Trophoblast cell (in vitro differentiated cells and primary cell): ENCODE measurements around the gene CYSTM1.

Experiments
- DNase-seq, 2 donors: peaks; one replicate each; pipeline ENCODE4 v3.0.0-alpha.2; 2016
- H2AFZ ChIP-seq: 2 replicates; pipeline ENCODE4 v1.6.1; 2013; ENCODE audit warnings: low read length, moderate library complexity, mild to moderate bottlenecking; ENCODE audit not compliant: insufficient read depth, poor library complexity
- H2AK5ac ChIP-seq: 2 replicates; pipeline ENCODE4 v1.6.1; 2013; ENCODE audit warnings: mild to moderate bottlenecking, low read length
- H2BK120ac ChIP-seq: 2 replicates; pipeline ENCODE4 v1.6.1; 2013; ENCODE audit warnings: low read length, mild to moderate bottlenecking, moderate library complexity; ENCODE audit not compliant: insufficient read depth, poor library complexity
- H2BK12ac ChIP-seq: 2 replicates; pipeline ENCODE4 v1.6.1; 2013; ENCODE audit warnings: mild to moderate bottlenecking, low read length, moderate library complexity
- H2BK5ac ChIP-seq: 2 replicates; pipeline ENCODE4 v1.6.1; 2013; ENCODE audit warnings: low read length, low read depth, moderate library complexity, mild to moderate bottlenecking; ENCODE audit not compliant: poor library complexity
- H3K14ac ChIP-seq: 2 replicates; pipeline ENCODE4 v1.6.1; 2013; ENCODE audit warnings: mild to moderate bottlenecking, low read length
- H3K18ac ChIP-seq: 2 replicates; pipeline ENCODE4 v1.6.1; 2013; ENCODE audit warnings: mild to moderate bottlenecking, low read length
- H3K23ac ChIP-seq: 2 replicates; pipeline ENCODE4 v1.6.1; 2013; ENCODE audit warnings: low read length
- H3K27ac ChIP-seq: 2 replicates; pipeline ENCODE4 v1.5.1; 2013; ENCODE audit warnings: low read depth, mild to moderate bottlenecking, inconsistent platforms, low read length, moderate library complexity
- H3K27me3 ChIP-seq: 2 replicates; pipeline ENCODE4 v1.6.1; 2013; ENCODE audit warnings: inconsistent platforms, mild to moderate bottlenecking, low read length, moderate library complexity; ENCODE audit not compliant: insufficient read depth
- H3K36me3 ChIP-seq, 2 experiments: 1 replicate in 1 of 2; 2 replicates in 1 of 2; pipeline ENCODE4 v1.6.1; 2013; ENCODE audit warnings: low read length in 2 of 2, mild to moderate bottlenecking in 2 of 2, moderate library complexity in 1 of 2; ENCODE audit not compliant: insufficient read depth in 2 of 2, control insufficient read depth in 1 of 2
- H3K4ac ChIP-seq: 2 replicates; pipeline ENCODE4 v1.6.1; 2013; ENCODE audit warnings: low read depth, mild to moderate bottlenecking, low read length, moderate library complexity
- H3K4me1 ChIP-seq, 2 experiments: 1 replicate in 1 of 2; 2 replicates in 1 of 2; pipeline ENCODE4 v1.6.1; 2013; ENCODE audit warnings: low read length in 2 of 2, mild to moderate bottlenecking in 2 of 2, moderate library complexity in 1 of 2; ENCODE audit not compliant: insufficient read depth in 2 of 2, control insufficient read depth in 1 of 2
- H3K4me2 ChIP-seq: 2 replicates; pipeline ENCODE4 v1.6.1; 2013; ENCODE audit warnings: inconsistent platforms, mild to moderate bottlenecking, low read length, moderate library complexity
- H3K4me3 ChIP-seq: 2 replicates; pipeline ENCODE4 v1.5.1; 2013; ENCODE audit warnings: mild to moderate bottlenecking, low read depth, low read length, inconsistent platforms
- H3K79me1 ChIP-seq: one replicate; pipeline ENCODE4 v1.6.1; 2013; ENCODE audit warnings: low read length
- H3K79me2 ChIP-seq: 2 replicates; pipeline ENCODE4 v1.6.1; 2013; ENCODE audit warnings: low read length, mild to moderate bottlenecking; ENCODE audit not compliant: control insufficient read depth, insufficient read depth, poor library complexity
- H3K9ac ChIP-seq: 2 replicates; pipeline ENCODE4 v1.6.1; 2013; ENCODE audit warnings: mild to moderate bottlenecking, low read length
- H3K9me3 ChIP-seq: 2 replicates; pipeline ENCODE4 v1.6.1; 2013; ENCODE audit warnings: low read depth, mild to moderate bottlenecking, control low read depth, inconsistent platforms, low read length; ENCODE audit not compliant: insufficient read depth
- H4K12ac ChIP-seq: 2 replicates; pipeline ENCODE4 v1.6.1; 2013; ENCODE audit warnings: low read depth, mild to moderate bottlenecking, low read length, moderate library complexity
- H4K8ac ChIP-seq: 2 replicates; pipeline ENCODE4 v1.6.1; 2013; ENCODE audit warnings: low read depth, mild to moderate bottlenecking, low read length, moderate library complexity
- H4K91ac ChIP-seq: one replicate; pipeline ENCODE4 v1.6.1; 2013; ENCODE audit warnings: low read depth, mild to moderate bottlenecking, low read length, moderate library complexity
- WGBS: extraction: QIAGEN DNeasy Blood & Tissue Kit; methylation state at CpG from one replicate; pipeline ENCODE4 v1.1.7; 2013; ENCODE audit warnings: missing lambda C conversion rate; ENCODE audit not compliant: insufficient read length, insufficient coverage; ENCODE audit errors: extremely low coverage; 5-methylcytosine and 5-hydroxymethylcytosine counted together

CYSTM1 gene

GRCh38 chr5:140213370-140213983 is 38.5 kb downstream of the CYSTM1 start:
- no peaks in the 10 kb centered on the region for H3K79me1 ChIP-seq
- H2AK5ac ChIP-seq, result no peak overlapping the region

GRCh38 chr5:140214831-140215230 is 39.8 kb downstream of the CYSTM1 start:
- H4K91ac ChIP-seq, result no peak overlapping the region
- no peak overlapping the region for H4K8ac ChIP-seq
- no peak overlapping the region for H2BK5ac ChIP-seq
- no peak overlapping the region for H4K12ac ChIP-seq
- H3K9me3 ChIP-seq, result no peaks in the 10 kb centered on the region
- no peak overlapping the region for H3K23ac ChIP-seq
- no peaks in the 10 kb centered on the region for H3K27me3 ChIP-seq
- no peaks in the 10 kb centered on the region for H3K36me3 ChIP-seq
- no peak overlapping the region for H3K27ac ChIP-seq
- no peak overlapping the region for H3K14ac ChIP-seq
- H3K4me1 ChIP-seq, result no peaks in the 10 kb centered on the region
- no peak overlapping the region for H3K4ac ChIP-seq
- no peak overlapping the region for H3K4me3 ChIP-seq
- H2BK12ac ChIP-seq, result no peak overlapping the region
- no CpG with 5 or more reads among the region's 4 CpGs for WGBS
- no peaks in the 10 kb centered on the region for H3K79me1 ChIP-seq
- no peak overlapping the region for H3K18ac ChIP-seq
- no peak for DNase-seq
- H2BK120ac ChIP-seq, result no peak overlapping the region
- H3K79me2 ChIP-seq, result no peaks in the 10 kb centered on the region
- no peak overlapping the region for H3K9ac ChIP-seq
- H3K4me2 ChIP-seq, result no peak overlapping the region
- no peak overlapping the region for H2AFZ ChIP-seq
- H2AK5ac ChIP-seq, result no peak overlapping the region

More at GRCh38 chr5:140213370-140213983, 38.5 kb downstream of the CYSTM1 start:
- WGBS, result no CpG with 5 or more reads among the region's 1 CpG
- no peaks in the 10 kb centered on the region for H3K9me3 ChIP-seq
- H2BK12ac ChIP-seq, result no peak overlapping the region
- no peak overlapping the region for H3K4me3 ChIP-seq
- no peak for DNase-seq
- no peak overlapping the region for H2BK5ac ChIP-seq
- H3K14ac ChIP-seq, result no peak overlapping the region
- H3K4me2 ChIP-seq, result no peak overlapping the region
- no peak overlapping the region for H3K9ac ChIP-seq
- H3K36me3 ChIP-seq, result no peaks in the 10 kb centered on the region
- no peak overlapping the region for H3K4ac ChIP-seq
- no peaks in the 10 kb centered on the region for H3K27me3 ChIP-seq
- H2BK120ac ChIP-seq, result no peak overlapping the region
- no peak overlapping the region for H3K27ac ChIP-seq
- H3K79me2 ChIP-seq, result no peaks in the 10 kb centered on the region
- no peak overlapping the region for H3K23ac ChIP-seq
- no peak overlapping the region for H4K12ac ChIP-seq
- no peak overlapping the region for H3K18ac ChIP-seq
- H3K4me1 ChIP-seq, result no peaks in the 10 kb centered on the region
- no peak overlapping the region for H2AFZ ChIP-seq
- no peak overlapping the region for H4K91ac ChIP-seq
- H4K8ac ChIP-seq, result no peak overlapping the region

GRCh38 chr5:140215276-140215675 is 40.3 kb downstream of the CYSTM1 start:
- no peak overlapping the region for H3K4me3 ChIP-seq
- H3K23ac ChIP-seq, result no peak overlapping the region
- no peak overlapping the region for H3K9ac ChIP-seq
- no peak for DNase-seq
- H2AK5ac ChIP-seq, result no peak overlapping the region
- H3K14ac ChIP-seq, result no peak overlapping the region
- no peak overlapping the region for H3K4me2 ChIP-seq
- no peak overlapping the region for H2AFZ ChIP-seq
- no peak overlapping the region for H3K4ac ChIP-seq
- H3K27ac ChIP-seq, result no peak overlapping the region
- no peaks in the 10 kb centered on the region for H3K4me1 ChIP-seq
- no peak overlapping the region for H2BK120ac ChIP-seq
- H4K8ac ChIP-seq, result no peak overlapping the region
- H3K79me1 ChIP-seq, result no peaks in the 10 kb centered on the region
- no peak overlapping the region for H4K12ac ChIP-seq
- H4K91ac ChIP-seq, result no peak overlapping the region
- no peak overlapping the region for H2BK5ac ChIP-seq
- no peaks in the 10 kb centered on the region for H3K79me2 ChIP-seq
- no peaks in the 10 kb centered on the region for H3K9me3 ChIP-seq
- H2BK12ac ChIP-seq, result no peak overlapping the region
- no peak overlapping the region for H3K18ac ChIP-seq
- no CpG with 5 or more reads among the region's 1 CpG for WGBS
- no peaks in the 10 kb centered on the region for H3K36me3 ChIP-seq
- no peaks in the 10 kb centered on the region for H3K27me3 ChIP-seq

- Histone ChIP-seq H2AFZ (no peak overlapping the region), H3K79me1 (no peaks in the 10 kb centered on the region), H3K27me3 (no peaks in the 10 kb centered on the region), H4K8ac (no peak overlapping the region), H4K12ac (no peak overlapping the region), H3K9ac (no peak overlapping the region), H3K4me1 (no peaks in the 10 kb centered on the region), H3K4me2 (no peak overlapping the region), H2BK5ac (no peak overlapping the region), H3K36me3 (no peaks in the 10 kb centered on the region), H2BK120ac (no peak overlapping the region), H3K27ac (no peak overlapping the region), H3K18ac (no peak overlapping the region), H4K91ac (no peak overlapping the region), H2BK12ac (no peak overlapping the region), H2AK5ac (no peak overlapping the region), H3K14ac (no peak overlapping the region), H3K4me3 (no peak overlapping the region), H3K23ac (no peak overlapping the region), H3K9me3 (no peaks in the 10 kb centered on the region), H3K79me2 (no peaks in the 10 kb centered on the region), H3K4ac (no peak overlapping the region)
- DNase-seq, result no peak
- no CpG with 5 or more reads among the region's 5 CpGs for WGBS
Measured at GRCh38 chr5:140216478-140217074, 41.6 kb downstream of the CYSTM1 start.
